KOPT-K1 (cell line): Measurements from ENCODE around the gene IL36B.

ENCODE experiments used
- H3K27ac ChIP-seq: fragments of 200-600 bp; sonication (generic); 2 replicates; pipeline ENCODE4 v1.5.1; 2016; ENCODE audit warnings: antibody characterized with exemption, mild to moderate bottlenecking, low read depth, low read length; ENCODE audit not compliant: poor library complexity, severe bottlenecking
- H3K36me3 ChIP-seq: fragments of 200-600 bp; sonication (generic); 2 replicates; pipeline ENCODE4 v1.5.1; 2017; ENCODE audit warnings: antibody characterized with exemption, mild to moderate bottlenecking, low read length, moderate library complexity; ENCODE audit not compliant: insufficient read depth
- H3K9me3 ChIP-seq: fragments of 200-600 bp; sonication (generic); 2 replicates; pipeline ENCODE4 v1.5.1; 2017; ENCODE audit warnings: antibody characterized with exemption, low read length, mild to moderate bottlenecking; ENCODE audit not compliant: insufficient read depth, poor library complexity, severe bottlenecking

The IL36B gene

GRCh38 chr2:112985090-112985489, 67.6 kb downstream of the IL36B start:
- Histone ChIP-seq H3K27ac (no peak overlapping the region), H3K36me3 (no peaks in the 10 kb centered on the region), H3K9me3 (peaks cover 21% of the 10 kb centered on the region)

DNA sequence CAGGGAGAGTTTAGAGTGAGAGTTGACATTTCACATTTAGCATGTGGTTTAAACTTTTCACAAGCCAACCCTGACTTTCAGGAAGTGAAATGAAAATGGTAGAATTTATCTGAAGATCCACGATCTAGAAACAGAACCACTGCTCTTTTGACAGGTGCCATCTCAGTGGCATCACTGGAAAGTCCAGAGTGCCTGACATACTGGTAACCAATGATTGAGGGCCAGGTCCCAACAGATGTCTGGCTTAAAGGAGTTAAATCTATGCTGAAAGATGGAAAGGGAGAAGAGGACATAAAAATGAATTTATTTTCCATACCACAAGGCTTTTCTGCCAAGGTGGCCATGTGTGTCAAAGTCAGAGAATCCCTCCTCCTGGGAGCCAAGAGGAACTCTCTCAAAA, 72.1 kb downstream of the IL36B start:
- H3K27ac ChIP-seq, result no peak overlapping the region
- no peaks in the 10 kb centered on the region for H3K9me3 ChIP-seq
- no peaks in the 10 kb centered on the region for H3K36me3 ChIP-seq

GRCh38 chr2:112979731-112980130, 72.9 kb downstream of the IL36B start:
- H3K27ac ChIP-seq, result no peak overlapping the region
- H3K36me3 ChIP-seq, result no peaks in the 10 kb centered on the region
- H3K9me3 ChIP-seq, result no peaks in the 10 kb centered on the region

DNA sequence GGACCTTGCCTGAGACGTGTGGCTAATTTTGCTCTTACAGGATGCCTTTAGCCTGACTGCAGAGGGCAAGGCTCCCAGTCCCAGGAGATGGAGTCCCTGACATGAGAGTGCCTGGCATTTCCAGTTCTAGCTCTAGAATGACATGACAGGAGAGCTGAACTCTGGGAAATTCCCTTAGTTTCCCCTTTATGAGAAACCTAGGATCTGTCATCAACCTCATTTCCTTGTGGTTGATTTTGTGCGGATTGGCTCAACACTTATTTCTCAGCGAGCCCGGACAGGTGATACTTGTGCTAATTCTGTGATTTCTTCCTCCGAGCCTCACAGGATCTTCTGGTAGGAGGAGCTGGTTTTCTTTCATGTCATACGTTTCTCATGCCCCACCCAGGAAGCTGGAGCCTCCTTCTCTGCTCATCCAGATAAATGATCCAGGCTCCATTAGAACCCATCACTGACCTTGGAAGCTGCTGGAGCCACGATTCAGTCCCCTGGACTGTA, 75.1 kb downstream of the IL36B start, which contains the start of gene IL36G:
IL36G (plus strand) TSS at position 448 of the 498 bp plus-strand sequence. CDS start 633 bp downstream, outside the sequence.
- Histone ChIP-seq H3K9me3 (no peaks in the 10 kb centered on the region), H3K27ac (no peak within 1 kb of the TSS), H3K36me3 (no peaks in the 10 kb centered on the region)
